ENCODE results near the gene TUBB1. TPM values are rescaled to one million over a fixed set of nuclear protein-coding genes. Genes with fewer than 3 reads are reported as not detected.

The TUBB1 gene
- total and polyA plus RNA-seq, 12 donors, result 0.07 to 0.38 (median 0.18) TPM; not detected in 2

DNA sequence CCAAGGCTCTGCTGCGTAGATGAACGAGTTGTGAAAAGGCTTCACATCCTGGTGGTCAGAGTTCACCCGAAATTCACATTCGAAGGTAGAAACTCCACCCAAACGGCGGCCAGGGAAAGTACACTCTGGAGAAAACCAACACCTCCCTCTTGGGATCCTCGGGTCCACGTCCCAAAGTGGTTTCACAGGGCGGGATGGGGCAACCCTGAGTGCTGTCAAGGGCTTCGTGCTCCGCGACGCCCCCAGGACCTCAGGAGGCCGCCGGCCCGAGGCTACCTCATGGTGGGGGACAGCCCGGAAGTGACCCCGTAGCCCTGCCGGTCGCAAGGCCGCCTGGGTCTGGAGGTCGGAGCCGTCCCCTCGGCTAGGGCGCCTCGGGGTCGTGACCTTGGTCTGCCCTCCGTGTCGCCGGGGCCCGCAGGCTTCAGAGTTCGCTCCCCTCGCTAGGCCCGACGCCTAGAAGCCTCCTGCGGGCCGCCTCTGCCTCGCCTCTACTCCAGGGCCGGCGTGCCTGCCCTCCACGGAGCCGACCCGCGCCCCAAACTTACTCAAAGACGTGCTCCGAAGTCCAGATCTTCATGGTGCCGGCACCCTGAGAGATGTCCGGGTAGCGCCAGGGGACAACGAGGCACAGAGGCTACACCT, 23.0 kb downstream of the TUBB1 start, which contains the start of gene PRELID3B:
TSS of gene PRELID3B (minus strand) at position 636 of the 645 bp plus-strand sequence. CDS start at position 580, 56 bp downstream.
- WGBS, 2 donors, result 4 to 5% methylated on average over 49 to 50 of the region's 50 CpGs
- peak in 1 of 2 donors; percentile 24 for DNase-seq
- Histone ChIP-seq H3K4me1 (peaks cover 4 to 42% (median 37%) of the 10 kb centered on the region in 9 donors), H3K36me3 (peaks cover 0 to 32% (median 10%) of the 10 kb centered on the region in 9 donors), H3K27me3 (no peaks in the 10 kb centered on the region), H3K27ac (peak within 1 kb of the TSS; percentile 50 to 93 (median 89)), H3K4me3 (peak within 1 kb of the TSS; percentile 64 to 93 (median 86)), H3K9me3 (no peaks in the 10 kb centered on the region)
- intact Hi-C loops (cut with DNase I), result loop anchor here in 3 of 10 donors (2.0 to 10.0 kb wide), 3 partner anchors 21 to 167 kb away; no protein-coding TSS in a partner anchor
- TF ChIP-seq, protein P1, sequence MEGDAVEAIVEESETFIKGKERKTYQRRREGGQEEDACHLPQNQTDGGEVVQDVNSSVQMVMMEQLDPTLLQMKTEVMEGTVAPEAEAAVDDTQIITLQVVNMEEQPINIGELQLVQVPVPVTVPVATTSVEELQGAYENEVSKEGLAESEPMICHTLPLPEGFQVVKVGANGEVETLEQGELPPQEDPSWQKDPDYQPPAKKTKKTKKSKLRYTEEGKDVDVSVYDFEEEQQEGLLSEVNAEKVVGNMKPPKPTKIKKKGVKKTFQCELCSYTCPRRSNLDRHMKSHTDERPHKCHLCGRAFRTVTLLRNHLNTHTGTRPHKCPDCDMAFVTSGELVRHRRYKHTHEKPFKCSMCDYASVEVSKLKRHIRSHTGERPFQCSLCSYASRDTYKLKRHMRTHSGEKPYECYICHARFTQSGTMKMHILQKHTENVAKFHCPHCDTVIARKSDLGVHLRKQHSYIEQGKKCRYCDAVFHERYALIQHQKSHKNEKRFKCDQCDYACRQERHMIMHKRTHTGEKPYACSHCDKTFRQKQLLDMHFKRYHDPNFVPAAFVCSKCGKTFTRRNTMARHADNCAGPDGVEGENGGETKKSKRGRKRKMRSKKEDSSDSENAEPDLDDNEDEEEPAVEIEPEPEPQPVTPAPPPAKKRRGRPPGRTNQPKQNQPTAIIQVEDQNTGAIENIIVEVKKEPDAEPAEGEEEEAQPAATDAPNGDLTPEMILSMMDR (IDR thresholded peaks at IDR 0.05), result no peak
- ATAC-seq, result peak; percentile 6 to 72 (median 46)

- peaks cover 4 to 42% (median 37%) of the 10 kb centered on the region in 9 donors for H3K4me1 ChIP-seq
- intact Hi-C loops (cut with DNase I), result loop anchor here in 3 of 10 donors (2.0 to 10.0 kb wide), 3 partner anchors 20 to 168 kb away; no protein-coding TSS in a partner anchor
- H3K36me3 ChIP-seq, result peaks cover 0 to 25% (median 2%) of the 10 kb centered on the region in 9 donors
- peak; percentile 91 to 96 for DNase-seq
- no peaks in the 10 kb centered on the region for H3K9me3 ChIP-seq
- TF ChIP-seq, protein P1 (IDR thresholded peaks at IDR 0.05), result peak in 1 of 9 donors; percentile 35
- peak overlapping the region; percentile 64 to 93 (median 86) for H3K4me3 ChIP-seq
- H3K27ac ChIP-seq, result peak overlapping the region; percentile 21 to 93 (median 89)
- WGBS, 2 donors, result 15 to 19% methylated on average over 54 to 66 of the region's 66 CpGs
- no peaks in the 10 kb centered on the region for H3K27me3 ChIP-seq
- ATAC-seq, result peak; percentile 98 to 99 (median 99)
These were observed 23.8 kb downstream of the TUBB1 start for GRCh38 chr20:59042796-59043631.

- Histone ChIP-seq H3K4me3 (no peak overlapping the region), H3K36me3 (peaks cover 0 to 19% (median 0%) of the 10 kb centered on the region in 9 donors), H3K4me1 (peaks cover 4 to 46% (median 37%) of the 10 kb centered on the region in 9 donors), H3K27me3 (no peaks in the 10 kb centered on the region), H3K27ac (peak overlapping the region in 5 of 10 donors; percentile 86 to 93 (median 90)), H3K9me3 (no peaks in the 10 kb centered on the region)
- intact Hi-C loops (cut with DNase I), result loop anchor here in 3 of 10 donors (2.0 to 10.0 kb wide), 3 partner anchors 19 to 169 kb away; no protein-coding TSS in a partner anchor
- DNase-seq, result no peak
- no peak for ATAC-seq
- 77 to 87% methylated on average over 3 of the region's 3 CpGs for WGBS, 2 donors
- TF ChIP-seq, protein P1 (IDR thresholded peaks at IDR 0.05), result no peak
These were observed 24.5 kb downstream of the TUBB1 start for GRCh38 chr20:59043698-59044097.

GRCh38 chr20:59044295-59044694, 25.1 kb downstream of the TUBB1 start:
- no peak overlapping the region for H3K4me3 ChIP-seq
- DNase-seq, result no peak
- 83 to 90% methylated on average over 3 of the region's 3 CpGs for WGBS, 2 donors
- H3K27me3 ChIP-seq, result no peaks in the 10 kb centered on the region
- H3K4me1 ChIP-seq, result peaks cover 4 to 42% (median 34%) of the 10 kb centered on the region in 9 donors
- intact Hi-C loops (cut with DNase I), result loop anchor here in 1 of 10 donors (10.0 kb wide), 1 partner anchor 169 kb away; no protein-coding TSS in a partner anchor
- no peaks in the 10 kb centered on the region for H3K9me3 ChIP-seq
- H3K27ac ChIP-seq, result peak overlapping the region in 3 of 10 donors; percentile 86 to 93 (median 90)
- no peak for ATAC-seq
- peaks cover 0 to 19% (median 0%) of the 10 kb centered on the region in 9 donors for H3K36me3 ChIP-seq
- TF ChIP-seq, protein P1 (IDR thresholded peaks at IDR 0.05), result no peak

Data from heart right ventricle (tissue), 16 donors.